ENCODE results near the gene SETD1A. TPM values are rescaled to one million over a fixed set of nuclear protein-coding genes. Genes with fewer than 3 reads are reported as not detected.

Gene SETD1A
- total and polyA plus RNA-seq, 7 experiments from 2014 or later, result 1.3 to 47.2 (median 32.9) TPM

DNA sequence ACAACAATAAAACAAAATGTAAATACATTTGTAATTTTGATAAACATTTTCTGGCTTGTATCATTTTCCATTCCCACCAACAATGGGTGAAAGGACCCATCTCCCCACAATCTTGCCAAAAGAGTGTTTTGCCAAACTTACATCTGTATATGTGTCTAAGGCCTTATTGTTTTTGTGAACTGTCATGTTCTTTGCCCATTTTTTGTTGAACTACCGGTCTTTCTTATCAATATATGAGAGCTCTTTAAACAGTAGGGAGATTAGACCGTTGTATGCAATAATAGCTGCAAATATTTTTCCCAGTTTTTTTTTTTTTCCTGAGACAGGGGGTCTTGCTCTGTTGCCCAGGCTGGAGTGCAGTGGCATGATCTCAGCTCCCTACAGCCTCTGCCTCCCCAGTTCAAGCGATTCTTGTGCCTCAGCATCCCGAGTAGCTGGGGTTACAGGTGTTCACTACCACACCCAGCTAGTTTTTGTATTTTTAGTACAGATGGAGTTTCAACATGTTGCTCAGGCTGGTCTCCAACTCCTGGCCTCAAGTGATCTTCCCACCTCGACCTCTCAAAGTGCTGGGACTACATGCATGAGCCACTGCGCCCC, 66.2 kb downstream of the SETD1A start:
- peaks cover 0 to 2% (median 0%) of the 10 kb centered on the region in 11 donors for H3K9me3 Mint-ChIP-seq
- ChIA-PET POLR2A (interaction anchor here (0.7 kb wide), 1 partner anchor 178 kb away, joined by 3 read pairs; no protein-coding TSS in a partner anchor), CTCF (no interaction called here)
- intact Hi-C loops (cut with micrococcal nuclease), result no loop called here
- no peaks in the 10 kb centered on the region for H3K27me3 Mint-ChIP-seq
- DNase-seq (no peak), ATAC-seq (no peak)
- Histone ChIP-seq H3K27me3 (ENCODE audit: control insufficient read depth in 2 of 2, insufficient read depth in 2 of 2, low read length in 2 of 2) (no peaks in the 10 kb centered on the region), H3K4me3 (ENCODE audit: low read length) (no peak overlapping the region), H3K4me1 (ENCODE audit: control insufficient read depth in 2 of 2, insufficient read depth in 2 of 2, low read length in 2 of 2) (no peaks in the 10 kb centered on the region), H3K27ac (ENCODE audit: low read depth, low read length) (no peak overlapping the region), H3K36me3 (ENCODE audit: control insufficient read depth in 2 of 3, insufficient read depth in 3 of 3, low read length in 3 of 3) (no peaks in the 10 kb centered on the region), H3K9me3 (ENCODE audit: control insufficient read depth in 2 of 3, low read length in 3 of 3) (no peaks in the 10 kb centered on the region)
- H3K27ac Mint-ChIP-seq, result peak overlapping the region in 1 of 9 donors; percentile 36
- peaks cover 0 to 10% (median 0%) of the 10 kb centered on the region in 7 donors for H3K4me1 Mint-ChIP-seq
- no peak overlapping the region for H3K4me3 Mint-ChIP-seq
- H3K36me3 Mint-ChIP-seq, result peaks cover 0 to 4% (median 0%) of the 10 kb centered on the region in 5 donors

- POLR2A ChIA-PET, result no interaction called here
- Mint-ChIP-seq H3K4me3 (no peak overlapping the region), H3K27me3 (no peaks in the 10 kb centered on the region), H3K27ac (peak overlapping the region in 1 of 9 donors; percentile 38), H3K9me3 (peaks cover 0 to 2% (median 0%) of the 10 kb centered on the region in 11 donors), H3K36me3 (peaks cover 0 to 4% (median 0%) of the 10 kb centered on the region in 5 donors), H3K4me1 (peaks cover 0 to 10% (median 0%) of the 10 kb centered on the region in 7 donors)
- intact Hi-C loops (cut with micrococcal nuclease), result no loop called here
- Histone ChIP-seq H3K4me1 (ENCODE audit: control insufficient read depth in 2 of 2, insufficient read depth in 2 of 2, low read length in 2 of 2) (no peaks in the 10 kb centered on the region), H3K27me3 (ENCODE audit: control insufficient read depth in 2 of 2, insufficient read depth in 2 of 2, low read length in 2 of 2) (no peaks in the 10 kb centered on the region), H3K4me3 (ENCODE audit: low read length) (no peak overlapping the region), H3K27ac (ENCODE audit: low read depth, low read length) (no peak overlapping the region), H3K36me3 (ENCODE audit: control insufficient read depth in 2 of 3, insufficient read depth in 3 of 3, low read length in 3 of 3) (no peaks in the 10 kb centered on the region), H3K9me3 (ENCODE audit: control insufficient read depth in 2 of 3, low read length in 3 of 3) (no peaks in the 10 kb centered on the region)
- ATAC-seq (no peak), DNase-seq (no peak)
- CTCF ChIA-PET, result no interaction called here
Observed at GRCh38 chr16:31025339-31025738, 67.8 kb downstream of the SETD1A start.

DNA sequence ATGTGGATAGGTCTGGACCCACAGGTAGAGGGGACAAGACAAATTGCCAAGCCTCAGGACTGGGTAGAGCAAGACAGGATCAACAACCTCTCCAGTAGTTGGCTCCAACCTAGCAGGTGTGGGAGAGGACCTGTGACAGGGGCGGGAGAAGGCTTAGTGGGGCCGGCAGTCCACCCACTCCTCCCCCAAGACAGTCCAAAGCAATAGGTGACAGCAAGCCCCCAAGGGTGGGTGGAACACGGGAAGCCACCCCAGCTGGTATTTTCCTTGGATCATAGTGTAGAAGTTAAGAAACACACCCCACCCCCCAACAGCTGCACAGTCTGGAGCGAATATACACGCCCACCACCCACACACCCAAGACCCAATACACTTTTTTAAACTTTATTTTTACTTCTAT, 71.7 kb downstream of the SETD1A start:
- ChIA-PET CTCF (interaction anchor here (0.6 kb wide), 1 partner anchor 16 kb away, joined by 4 read pairs; no protein-coding TSS in a partner anchor), POLR2A (no interaction called here)
- Mint-ChIP-seq H3K4me1 (peaks cover 3 to 20% (median 14%) of the 10 kb centered on the region in 7 donors), H3K27ac (no peak overlapping the region), H3K36me3 (peaks cover 0 to 4% (median 0%) of the 10 kb centered on the region in 5 donors), H3K27me3 (peaks cover 0 to 3% (median 0%) of the 10 kb centered on the region in 5 donors), H3K9me3 (peaks cover 0 to 2% (median 0%) of the 10 kb centered on the region in 11 donors), H3K4me3 (no peak overlapping the region)
- Histone ChIP-seq H3K27me3 (ENCODE audit: control insufficient read depth in 2 of 2, insufficient read depth in 2 of 2, low read length in 2 of 2) (no peaks in the 10 kb centered on the region), H3K4me3 (ENCODE audit: low read length) (no peak overlapping the region), H3K27ac (ENCODE audit: low read depth, low read length) (no peak overlapping the region), H3K4me1 (ENCODE audit: control insufficient read depth in 2 of 2, insufficient read depth in 2 of 2, low read length in 2 of 2) (peaks cover 9 to 13% of the 10 kb centered on the region in 2 donors), H3K9me3 (ENCODE audit: control insufficient read depth in 2 of 3, low read length in 3 of 3) (no peaks in the 10 kb centered on the region), H3K36me3 (ENCODE audit: control insufficient read depth in 2 of 3, insufficient read depth in 3 of 3, low read length in 3 of 3) (peaks cover 0 to 7% (median 0%) of the 10 kb centered on the region in 3 experiments)
- intact Hi-C loops (cut with micrococcal nuclease), result no loop called here
- DNase-seq, result no peak
- ATAC-seq, result no peak

GRCh38 chr16:31031276-31031675, 73.7 kb downstream of the SETD1A start:
- POLR2A ChIA-PET, result interaction anchor here (1.6 kb wide), 1 partner anchor 111 kb away, joined by 5 read pairs; no protein-coding TSS in a partner anchor

GRCh38 chr16:31032736-31033708, 75.5 kb downstream of the SETD1A start, which contains the start of gene STX4:
STX4 (plus strand) TSS chr16:31033558; CDS start chr16:31033806, 248 bp downstream.
- peaks cover 0 to 8% (median 3%) of the 10 kb centered on the region in 5 donors for H3K36me3 Mint-ChIP-seq
- DNase-seq (peak; percentile 90 to 100 (median 97)), ATAC-seq (peak; percentile 89)
- H3K27me3 Mint-ChIP-seq, result peaks cover 0 to 3% (median 0%) of the 10 kb centered on the region in 5 donors
- ChIA-PET CTCF (no interaction called here), POLR2A (interaction anchor here (0.6 to 5.3 kb wide), 10 partner anchors 24 to 428 kb away, joined by 3 to 29 read pairs (median 3); partner anchors contain the start of genes ARMC5, FUS, ZNF646 and ZNF668)
- Histone ChIP-seq H3K27ac (ENCODE audit: low read depth, low read length) (peak within 1 kb of the TSS; percentile 93), H3K36me3 (ENCODE audit: control insufficient read depth in 2 of 3, insufficient read depth in 3 of 3, low read length in 3 of 3) (peaks cover 3 to 27% (median 3%) of the 10 kb centered on the region in 3 experiments), H3K27me3 (ENCODE audit: control insufficient read depth in 2 of 2, insufficient read depth in 2 of 2, low read length in 2 of 2) (no peaks in the 10 kb centered on the region), H3K4me1 (ENCODE audit: control insufficient read depth in 2 of 2, insufficient read depth in 2 of 2, low read length in 2 of 2) (peaks cover 14 to 16% of the 10 kb centered on the region in 2 donors), H3K9me3 (ENCODE audit: control insufficient read depth in 2 of 3, low read length in 3 of 3) (no peaks in the 10 kb centered on the region), H3K4me3 (ENCODE audit: low read length) (peak within 1 kb of the TSS; percentile 82)
- intact Hi-C loops (cut with micrococcal nuclease), result loop anchor here (1.0 to 5.0 kb wide), 18 partner anchors 22 to 836 kb away; partner anchors contain the start of genes KAT8 (in 2 of the 2), SETD1A (in 2 of the 2), STX1B (in 2 of the 2) and ZNF646 (in 2 of the 2)
- H3K4me1 Mint-ChIP-seq, result peaks cover 15 to 35% (median 22%) of the 10 kb centered on the region in 7 donors
- peak within 1 kb of the TSS; percentile 84 to 99 (median 97) for H3K27ac Mint-ChIP-seq
- H3K9me3 Mint-ChIP-seq, result peaks cover 0 to 1% (median 0%) of the 10 kb centered on the region in 11 donors
- H3K4me3 Mint-ChIP-seq, result peak within 1 kb of the TSS; percentile 78 to 100 (median 96)

More at GRCh38 chr16:31031276-31031675, 73.7 kb downstream of the SETD1A start:
- DNase-seq (no peak), ATAC-seq (no peak)
- Histone ChIP-seq H3K27ac (ENCODE audit: low read depth, low read length) (no peak overlapping the region), H3K4me1 (ENCODE audit: control insufficient read depth in 2 of 2, insufficient read depth in 2 of 2, low read length in 2 of 2) (peaks cover 14 to 16% of the 10 kb centered on the region in 2 donors), H3K9me3 (ENCODE audit: control insufficient read depth in 2 of 3, low read length in 3 of 3) (no peaks in the 10 kb centered on the region), H3K36me3 (ENCODE audit: control insufficient read depth in 2 of 3, insufficient read depth in 3 of 3, low read length in 3 of 3) (peaks cover 0 to 19% (median 3%) of the 10 kb centered on the region in 3 experiments), H3K27me3 (ENCODE audit: control insufficient read depth in 2 of 2, insufficient read depth in 2 of 2, low read length in 2 of 2) (no peaks in the 10 kb centered on the region), H3K4me3 (ENCODE audit: low read length) (no peak overlapping the region)
- CTCF ChIA-PET, result interaction anchor here (0.7 kb wide), 1 partner anchor 60 kb away, joined by 3 read pairs; no protein-coding TSS in a partner anchor
- Mint-ChIP-seq H3K4me1 (peaks cover 10 to 32% (median 20%) of the 10 kb centered on the region in 7 donors), H3K36me3 (peaks cover 0 to 6% (median 0%) of the 10 kb centered on the region in 5 donors), H3K4me3 (peak overlapping the region in 4 of 10 donors; percentile 16 to 100 (median 64)), H3K27me3 (peaks cover 0 to 3% (median 0%) of the 10 kb centered on the region in 5 donors), H3K9me3 (peaks cover 0 to 1% (median 0%) of the 10 kb centered on the region in 11 donors), H3K27ac (peak overlapping the region in 7 of 9 donors; percentile 49 to 99 (median 98))
- intact Hi-C loops (cut with micrococcal nuclease), result loop anchor here in 1 of 2 donors (5.0 kb wide), 2 partner anchors 154 to 301 kb away; no protein-coding TSS in a partner anchor
